ENCODE data around the gene BTBD16.

- TF ChIP-seq CTCF (IDR thresholded peaks at IDR 0.05) (no peak), POLR2A (IDR thresholded peaks at IDR 0.05) (no peak)
These were observed 88.5 kb downstream of the BTBD16 start for GRCh38 chr10:122359621-122360020.

Data from stomach (tissue), 4 donors.